Testis (tissue), 3 donors: Measurements from ENCODE around the gene ZFC3H1. TPM values are rescaled to one million over a fixed set of nuclear protein-coding genes. Genes with fewer than 3 reads are reported as not detected.

ENCODE experiments used
- DNase-seq: peaks from one replicate; pipeline ENCODE4 v3.0.0-alpha.2; 2019
- H3K27ac ChIP-seq, 2 donors: fragments of 200-600 bp; sonication (generic); one replicate each; pipeline ENCODE4 v1.5.1; 2019
- H3K27me3 ChIP-seq: fragments of 200-600 bp; sonication (generic); one replicate; pipeline ENCODE4 v1.5.1; 2019
- H3K36me3 ChIP-seq: fragments of 200-600 bp; sonication (generic); one replicate; pipeline ENCODE4 v1.5.1; 2017; ENCODE audit warnings: low read depth; ENCODE audit errors: missing control alignments
- H3K4me1 ChIP-seq: fragments of 200-600 bp; sonication (generic); one replicate; pipeline ENCODE4 v1.5.1; 2019
- H3K4me3 ChIP-seq, 2 donors: fragments of 200-600 bp; sonication (generic); one replicate each; pipeline ENCODE4 v1.5.1; 2017 to 2019
- H3K9me3 ChIP-seq: fragments of 200-600 bp; sonication (generic); one replicate; pipeline ENCODE4 v1.5.1; 2017
- CTCF ChIP-seq, 3 experiments: fragments of 450-650 bp in 2 of 3; fragments of 200-600 bp in 1 of 3; sonication (generic) in 1 of 3; IDR thresholded peaks; one replicate each; pipeline ENCODE4 v1.5.1; 2016 to 2019; ENCODE audit warnings: antibody characterized with exemption in 3 of 3, mild to moderate bottlenecking in 2 of 3, moderate library complexity in 1 of 3
- POLR2A ChIP-seq: fragments of 450-650 bp; IDR thresholded peaks from one replicate; pipeline ENCODE4 v1.6.1; 2017; ENCODE audit warnings: antibody characterized with exemption, mild to moderate bottlenecking, moderate library complexity
- WGBS, 2 donors: methylation state at CpG; one replicate each; pipeline ENCODE4 v1.1.5; 2018; 5-methylcytosine and 5-hydroxymethylcytosine counted together
- intact Hi-C: fragments of 100-400 bp; cut with DNase I; formaldehyde crosslinking; loops from one replicate; pipeline ENCODE4 v1.15.1; 2023; ENCODE audit warnings: low total_unique reads
- polyA plus RNA-seq: library from polyadenylated mRNA; stranded (reverse); fragments of 350-450 nt; fragmentation: Illumina TruSeq; extraction: RNeasy Lipid Tissue Mini Kit (QIAGEN cat#74804); gene quantifications from one replicate; pipeline ENCODE4 v1.2.3, GENCODE V29; 2014; ENCODE audit warnings: low read depth, low replicate concordance; ENCODE audit not compliant: insufficient read depth
- total RNA-seq, 2 donors: library from RNA; depleted of rRNA; stranded (reverse); fragments of >200 nt; gene quantifications; one replicate each; pipeline ENCODE4 v1.2.3, GENCODE V29; 2016

The ZFC3H1 gene
- total and polyA plus RNA-seq, 3 donors from 2014 or later: 24.1 to 144 (median 83.7) TPM

- H3K36me3 ChIP-seq: no peaks in the 10 kb centered on the region
- intact Hi-C loops: no loop called here
- TF ChIP-seq POLR2A (no peak), CTCF (IDR thresholded peaks at IDR 0.05) (no peak)
Measured at GRCh38 chr12:71610031-71610795, 53.4 kb downstream of the ZFC3H1 start.

DNA sequence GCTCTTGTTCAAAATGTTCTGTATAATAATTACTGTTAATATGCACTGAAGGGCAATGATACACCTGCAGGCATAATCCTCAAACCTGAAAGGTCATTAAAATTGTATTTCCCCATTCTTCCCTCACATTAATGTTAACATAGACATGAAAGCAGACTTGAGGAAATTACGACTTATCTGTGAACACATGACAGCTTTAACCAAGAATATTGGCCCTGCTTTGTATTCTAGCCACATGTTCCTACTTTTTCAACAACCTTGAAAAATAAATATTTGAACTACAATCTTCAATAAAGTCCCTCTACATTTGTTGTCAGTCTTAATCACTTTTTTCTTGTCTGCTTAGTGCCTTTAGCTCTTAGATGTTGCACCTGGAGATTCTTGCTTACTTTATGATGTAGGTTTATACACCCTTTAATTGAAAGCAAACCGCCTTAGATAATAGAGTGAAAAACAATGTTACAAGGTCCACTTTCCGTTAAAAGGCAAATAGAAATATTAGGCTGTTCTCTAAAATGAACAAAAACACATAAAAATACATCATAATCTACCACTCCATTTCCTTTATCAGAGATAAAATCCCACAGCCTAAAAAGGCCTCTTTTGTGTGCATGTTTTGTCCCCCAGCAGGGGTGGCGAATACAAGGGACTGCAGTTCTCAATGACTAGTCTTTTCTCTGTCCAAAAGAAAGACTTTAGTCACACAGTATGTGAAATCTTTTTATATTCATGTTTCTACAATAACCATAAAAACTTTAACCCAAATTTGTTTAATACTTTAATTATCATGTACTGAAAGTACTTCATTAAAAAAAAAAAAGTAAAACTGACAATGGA lies 55.9 kb downstream of the ZFC3H1 start:
- intact Hi-C loops: no loop called here
- no peaks in the 10 kb centered on the region for H3K36me3 ChIP-seq

More at GRCh38 chr12:71610031-71610795, 53.4 kb downstream of the ZFC3H1 start:
- no peaks in the 10 kb centered on the region for H3K9me3 ChIP-seq
- H3K4me1 ChIP-seq: no peaks in the 10 kb centered on the region
- 79 to 92% methylated on average over 6 of the region's 6 CpGs for WGBS, 2 donors
- no peaks in the 10 kb centered on the region for H3K27me3 ChIP-seq
- no peak for DNase-seq
- no peak overlapping the region for H3K4me3 ChIP-seq
- H3K27ac ChIP-seq: no peak overlapping the region

DNA sequence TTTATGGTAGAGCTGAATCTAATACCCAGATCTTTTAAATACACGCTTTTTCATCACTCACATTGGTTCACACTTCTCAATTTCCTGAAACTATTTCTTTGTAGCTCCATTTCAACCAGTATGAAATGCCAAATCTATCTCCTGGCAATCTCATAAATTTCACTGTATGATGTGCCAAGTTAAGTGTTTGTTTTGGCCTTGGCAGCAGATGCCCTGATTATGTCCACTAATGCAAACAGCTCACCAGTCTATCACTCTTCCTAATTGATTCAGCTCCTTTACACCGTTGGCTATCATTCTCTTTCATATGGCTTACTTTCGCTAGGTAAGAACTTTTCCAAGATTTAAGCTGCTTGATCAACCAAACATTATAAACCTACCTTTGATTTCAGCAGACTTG lies 58.6 kb downstream of the ZFC3H1 start:
- no peaks in the 10 kb centered on the region for H3K27me3 ChIP-seq
- no peak overlapping the region for H3K4me3 ChIP-seq
- intact Hi-C loops: no loop called here
- no peak for DNase-seq
- no peaks in the 10 kb centered on the region for H3K36me3 ChIP-seq
- no peak for TF ChIP-seq POLR2A
- TF ChIP-seq CTCF (IDR thresholded peaks at IDR 0.05): no peak
- no peaks in the 10 kb centered on the region for H3K4me1 ChIP-seq
- no peaks in the 10 kb centered on the region for H3K9me3 ChIP-seq
- 75 to 84% methylated on average over 3 of the region's 3 CpGs for WGBS, 2 donors
- no peak overlapping the region for H3K27ac ChIP-seq

More for the DNA sequence above, 55.9 kb downstream of the ZFC3H1 start:
- Histone ChIP-seq H3K27me3 (no peaks in the 10 kb centered on the region), H3K27ac (no peak overlapping the region), H3K4me3 (no peak overlapping the region), H3K9me3 (no peaks in the 10 kb centered on the region), H3K4me1 (no peaks in the 10 kb centered on the region)
- TF ChIP-seq CTCF (IDR thresholded peaks at IDR 0.05) (no peak), POLR2A (no peak)
- 75 to 86% methylated on average over 4 of the region's 4 CpGs for WGBS, 2 donors
- DNase-seq: no peak

- no peak for DNase-seq
- H3K4me3 ChIP-seq: no peak overlapping the region
- H3K36me3 ChIP-seq: no peaks in the 10 kb centered on the region
- H3K27ac ChIP-seq: no peak overlapping the region
- H3K27me3 ChIP-seq: no peaks in the 10 kb centered on the region
- 63 to 69% methylated on average over 10 of the region's 10 CpGs for WGBS, 2 donors
- intact Hi-C loops: no loop called here
- H3K4me1 ChIP-seq: no peaks in the 10 kb centered on the region
- TF ChIP-seq CTCF (IDR thresholded peaks at IDR 0.05) (no peak), POLR2A (no peak)
- no peaks in the 10 kb centered on the region for H3K9me3 ChIP-seq
Measured at GRCh38 chr12:71602761-71603577, 60.7 kb downstream of the ZFC3H1 start.
